ENCODE data around the gene EML1. TPM values are rescaled to one million over a fixed set of nuclear protein-coding genes. Genes with fewer than 3 reads are reported as not detected.

EML1 gene
- polyA plus RNA-seq, 2 donors = 3.1 to 4.4 TPM

- no peaks in the 10 kb centered on the region for H3K27me3 ChIP-seq (ENCODE audit: control insufficient read depth in 1 of 2, insufficient read depth in 2 of 2, low read length in 2 of 2)
- no peak overlapping the region for H3K27ac ChIP-seq (ENCODE audit: low read depth in 2 of 2, low read length in 1 of 2)
- H3K9me3 ChIP-seq (ENCODE audit: control insufficient read depth in 2 of 2, insufficient read depth in 1 of 2, low read depth in 1 of 2, low read length in 1 of 2) = no peaks in the 10 kb centered on the region
- H3K4me3 ChIP-seq (ENCODE audit: low read depth in 1 of 2, low read length in 2 of 2) = no peak overlapping the region
- WGBS, 2 donors = 78 to 80% methylated on average over 5 of the region's 5 CpGs
- no peaks in the 10 kb centered on the region for H3K36me3 ChIP-seq (ENCODE audit: control insufficient read depth in 2 of 2, insufficient read depth in 2 of 2, low read length in 1 of 2)
- H3K4me1 ChIP-seq (ENCODE audit: control insufficient read depth in 2 of 2, insufficient read depth in 2 of 2, low read length in 1 of 2) = peaks cover 0 to 3% of the 10 kb centered on the region in 2 donors
These were observed 7.6 kb downstream of the EML1 start for GRCh38 chr14:99800781-99801180.

DNA sequence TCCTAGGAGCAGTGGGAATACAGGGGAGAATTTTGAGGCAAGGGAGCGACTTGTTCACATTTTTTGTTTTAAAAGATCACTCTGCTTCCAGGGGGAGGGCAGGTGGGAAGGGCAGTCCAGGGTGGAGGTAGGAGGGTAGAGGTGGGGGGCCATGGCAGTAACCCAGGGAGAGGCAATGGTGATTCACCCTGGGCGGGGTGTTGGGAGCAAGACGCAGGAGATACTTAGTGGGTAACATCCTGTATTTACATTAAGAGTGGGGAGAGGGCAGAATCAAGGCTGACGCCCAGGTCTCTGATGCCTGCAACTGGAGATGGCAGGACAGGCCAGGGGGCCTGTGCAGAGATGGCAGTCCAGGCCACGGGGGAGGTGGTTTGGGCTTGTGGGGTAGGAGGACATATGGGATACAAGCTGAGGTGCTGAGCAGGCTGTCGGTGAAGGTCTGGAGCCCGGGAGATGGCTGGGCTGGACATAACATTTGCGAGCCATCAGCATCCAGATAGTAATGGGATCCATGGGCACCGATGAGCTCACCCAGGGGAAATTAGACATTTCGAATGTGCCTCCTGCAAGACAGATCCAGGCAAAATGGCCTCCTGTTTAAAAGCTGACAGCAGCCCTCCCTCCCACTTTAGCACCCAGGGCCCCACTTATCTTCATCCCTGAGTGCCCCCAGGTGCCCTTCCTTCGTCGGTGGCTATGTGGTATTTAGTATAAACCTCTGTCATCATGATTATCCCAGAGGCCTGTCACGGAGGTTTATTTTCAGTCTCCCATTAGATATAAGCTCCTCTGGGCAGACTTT is 9.3 kb downstream of the EML1 start:
- Histone ChIP-seq H3K4me3 (ENCODE audit: low read depth in 1 of 2, low read length in 2 of 2) (no peak overlapping the region), H3K4me1 (ENCODE audit: control insufficient read depth in 2 of 2, insufficient read depth in 2 of 2, low read length in 1 of 2) (peaks cover 0 to 6% of the 10 kb centered on the region in 2 donors), H3K27ac (ENCODE audit: low read depth in 2 of 2, low read length in 1 of 2) (no peak overlapping the region), H3K9me3 (ENCODE audit: control insufficient read depth in 2 of 2, insufficient read depth in 1 of 2, low read depth in 1 of 2, low read length in 1 of 2) (no peaks in the 10 kb centered on the region), H3K36me3 (ENCODE audit: control insufficient read depth in 2 of 2, insufficient read depth in 2 of 2, low read length in 1 of 2) (no peaks in the 10 kb centered on the region), H3K27me3 (ENCODE audit: control insufficient read depth in 1 of 2, insufficient read depth in 2 of 2, low read length in 2 of 2) (no peaks in the 10 kb centered on the region)
- 79 to 84% methylated on average over 13 of the region's 13 CpGs for WGBS, 2 donors

GRCh38 chr14:99803106-99803775 is 10.0 kb downstream of the EML1 start:
- Histone ChIP-seq H3K4me3 (ENCODE audit: low read depth in 1 of 2, low read length in 2 of 2) (no peak overlapping the region), H3K4me1 (ENCODE audit: control insufficient read depth in 2 of 2, insufficient read depth in 2 of 2, low read length in 1 of 2) (peaks cover 0 to 7% of the 10 kb centered on the region in 2 donors), H3K36me3 (ENCODE audit: control insufficient read depth in 2 of 2, insufficient read depth in 2 of 2, low read length in 1 of 2) (no peaks in the 10 kb centered on the region), H3K27me3 (ENCODE audit: control insufficient read depth in 1 of 2, insufficient read depth in 2 of 2, low read length in 2 of 2) (no peaks in the 10 kb centered on the region), H3K9me3 (ENCODE audit: control insufficient read depth in 2 of 2, insufficient read depth in 1 of 2, low read depth in 1 of 2, low read length in 1 of 2) (no peaks in the 10 kb centered on the region), H3K27ac (ENCODE audit: low read depth in 2 of 2, low read length in 1 of 2) (no peak overlapping the region)
- WGBS, 2 donors = 75 to 80% methylated on average over 14 of the region's 14 CpGs

DNA sequence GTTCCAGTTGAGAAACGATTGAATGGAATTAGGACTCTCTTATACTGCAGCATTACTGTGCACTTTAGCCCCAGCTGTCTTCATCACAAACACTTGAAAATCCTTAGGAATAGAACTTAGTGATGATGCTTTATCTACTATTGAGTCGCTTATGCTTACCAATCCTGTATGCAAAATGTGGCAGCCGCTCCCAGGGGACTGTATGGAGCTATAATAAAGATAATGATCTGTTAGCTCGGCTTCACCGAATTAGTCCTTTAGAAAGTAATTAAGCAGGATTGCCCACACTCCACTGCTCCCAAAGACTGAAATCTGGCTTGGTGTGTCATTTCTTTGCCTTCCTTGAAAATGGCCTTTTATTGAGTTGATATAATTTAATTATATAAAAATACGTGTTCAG is 10.6 kb downstream of the EML1 start:
- 81 to 85% methylated on average over 6 of the region's 6 CpGs for WGBS, 2 donors
- no peaks in the 10 kb centered on the region for H3K9me3 ChIP-seq (ENCODE audit: control insufficient read depth in 2 of 2, insufficient read depth in 1 of 2, low read depth in 1 of 2, low read length in 1 of 2)
- H3K27ac ChIP-seq (ENCODE audit: low read depth in 2 of 2, low read length in 1 of 2) = no peak overlapping the region
- no peaks in the 10 kb centered on the region for H3K36me3 ChIP-seq (ENCODE audit: control insufficient read depth in 2 of 2, insufficient read depth in 2 of 2, low read length in 1 of 2)
- no peaks in the 10 kb centered on the region for H3K27me3 ChIP-seq (ENCODE audit: control insufficient read depth in 1 of 2, insufficient read depth in 2 of 2, low read length in 2 of 2)
- no peak overlapping the region for H3K4me3 ChIP-seq (ENCODE audit: low read depth in 1 of 2, low read length in 2 of 2)
- peaks cover 0 to 7% of the 10 kb centered on the region in 2 donors for H3K4me1 ChIP-seq (ENCODE audit: control insufficient read depth in 2 of 2, insufficient read depth in 2 of 2, low read length in 1 of 2)

GRCh38 chr14:99805757-99806439 is 12.7 kb downstream of the EML1 start:
- Histone ChIP-seq H3K4me3 (ENCODE audit: low read depth in 1 of 2, low read length in 2 of 2) (no peak overlapping the region), H3K9me3 (ENCODE audit: control insufficient read depth in 2 of 2, insufficient read depth in 1 of 2, low read depth in 1 of 2, low read length in 1 of 2) (no peaks in the 10 kb centered on the region), H3K27me3 (ENCODE audit: control insufficient read depth in 1 of 2, insufficient read depth in 2 of 2, low read length in 2 of 2) (no peaks in the 10 kb centered on the region), H3K4me1 (ENCODE audit: control insufficient read depth in 2 of 2, insufficient read depth in 2 of 2, low read length in 1 of 2) (peaks cover 0 to 7% of the 10 kb centered on the region in 2 donors), H3K36me3 (ENCODE audit: control insufficient read depth in 2 of 2, insufficient read depth in 2 of 2, low read length in 1 of 2) (no peaks in the 10 kb centered on the region), H3K27ac (ENCODE audit: low read depth in 2 of 2, low read length in 1 of 2) (no peak overlapping the region)
- 83 to 89% methylated on average over 12 of the region's 12 CpGs for WGBS, 2 donors

GRCh38 chr14:99806836-99807235 is 13.6 kb downstream of the EML1 start:
- peaks cover 0 to 7% of the 10 kb centered on the region in 2 donors for H3K4me1 ChIP-seq (ENCODE audit: control insufficient read depth in 2 of 2, insufficient read depth in 2 of 2, low read length in 1 of 2)
- 35 to 47% methylated on average over 10 of the region's 10 CpGs for WGBS, 2 donors
- no peak overlapping the region for H3K27ac ChIP-seq (ENCODE audit: low read depth in 2 of 2, low read length in 1 of 2)
- H3K27me3 ChIP-seq (ENCODE audit: control insufficient read depth in 1 of 2, insufficient read depth in 2 of 2, low read length in 2 of 2) = no peaks in the 10 kb centered on the region
- no peaks in the 10 kb centered on the region for H3K36me3 ChIP-seq (ENCODE audit: control insufficient read depth in 2 of 2, insufficient read depth in 2 of 2, low read length in 1 of 2)
- no peaks in the 10 kb centered on the region for H3K9me3 ChIP-seq (ENCODE audit: control insufficient read depth in 2 of 2, insufficient read depth in 1 of 2, low read depth in 1 of 2, low read length in 1 of 2)
- no peak overlapping the region for H3K4me3 ChIP-seq (ENCODE audit: low read depth in 1 of 2, low read length in 2 of 2)

DNA sequence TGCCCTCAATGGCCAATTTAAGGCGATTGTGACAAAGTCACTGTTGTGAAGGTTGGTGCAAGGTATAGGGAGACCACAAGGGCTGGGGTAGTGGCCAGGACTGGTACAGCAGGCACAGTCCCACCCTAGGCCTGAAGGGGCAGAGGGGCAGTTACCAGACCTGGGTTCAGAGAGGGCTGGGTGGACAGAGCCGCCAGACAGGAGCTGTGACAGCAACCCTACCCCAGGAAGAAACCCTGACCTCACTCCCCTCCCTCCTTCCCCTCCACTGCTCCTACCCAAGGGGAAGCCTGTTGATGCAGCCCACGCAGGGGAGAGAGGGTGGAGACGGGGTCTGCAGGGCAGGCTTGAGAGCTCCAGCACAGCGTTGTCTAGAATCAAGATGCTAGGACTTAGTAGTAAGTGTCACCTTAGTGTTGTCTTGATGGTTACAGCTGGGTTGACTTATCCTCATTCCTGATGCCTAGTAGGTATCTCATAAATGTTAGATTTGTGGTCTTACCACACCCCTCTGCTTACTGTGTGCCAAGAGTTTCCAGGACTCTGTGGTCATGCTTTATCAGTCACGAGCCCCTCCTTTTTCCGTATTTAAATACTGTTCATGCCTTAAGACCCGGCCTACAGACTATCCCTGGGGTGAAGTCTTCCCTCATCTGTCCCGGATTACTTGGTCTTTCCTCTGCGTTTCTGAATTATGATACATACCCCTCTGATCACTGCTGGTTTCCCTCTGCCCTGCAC is 14.4 kb downstream of the EML1 start:
- H3K4me3 ChIP-seq (ENCODE audit: low read depth in 1 of 2, low read length in 2 of 2) = no peak overlapping the region
- H3K27me3 ChIP-seq (ENCODE audit: control insufficient read depth in 1 of 2, insufficient read depth in 2 of 2, low read length in 2 of 2) = no peaks in the 10 kb centered on the region
- H3K36me3 ChIP-seq (ENCODE audit: control insufficient read depth in 2 of 2, insufficient read depth in 2 of 2, low read length in 1 of 2) = no peaks in the 10 kb centered on the region
- H3K4me1 ChIP-seq (ENCODE audit: control insufficient read depth in 2 of 2, insufficient read depth in 2 of 2, low read length in 1 of 2) = peaks cover 0 to 7% of the 10 kb centered on the region in 2 donors
- 79 to 83% methylated on average over 10 of the region's 10 CpGs for WGBS, 2 donors
- no peak overlapping the region for H3K27ac ChIP-seq (ENCODE audit: low read depth in 2 of 2, low read length in 1 of 2)
- H3K9me3 ChIP-seq (ENCODE audit: control insufficient read depth in 2 of 2, insufficient read depth in 1 of 2, low read depth in 1 of 2, low read length in 1 of 2) = no peaks in the 10 kb centered on the region

DNA sequence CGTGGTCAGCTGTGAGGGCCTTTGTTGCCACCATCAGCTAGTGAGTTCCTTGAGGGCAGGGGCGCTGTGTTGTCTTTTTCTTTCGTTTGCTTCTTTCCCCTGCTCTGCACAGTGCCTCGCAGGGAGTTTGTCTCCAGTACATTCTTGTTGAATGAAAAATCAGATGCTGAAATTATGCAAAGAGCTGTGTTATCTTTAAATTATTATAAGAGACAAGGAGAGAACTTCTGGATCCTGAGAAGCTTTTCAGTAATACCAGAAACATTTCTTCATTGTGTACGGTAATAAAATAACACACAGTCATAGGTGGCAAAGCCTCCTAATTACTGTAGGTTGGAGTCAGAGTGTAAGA is 14.9 kb downstream of the EML1 start:
- H3K4me3 ChIP-seq (ENCODE audit: low read depth in 1 of 2, low read length in 2 of 2) = no peak overlapping the region
- peaks cover 0 to 7% of the 10 kb centered on the region in 2 donors for H3K4me1 ChIP-seq (ENCODE audit: control insufficient read depth in 2 of 2, insufficient read depth in 2 of 2, low read length in 1 of 2)
- 65 to 82% methylated on average over 5 of the region's 5 CpGs for WGBS, 2 donors
- H3K36me3 ChIP-seq (ENCODE audit: control insufficient read depth in 2 of 2, insufficient read depth in 2 of 2, low read length in 1 of 2) = no peaks in the 10 kb centered on the region
- no peaks in the 10 kb centered on the region for H3K9me3 ChIP-seq (ENCODE audit: control insufficient read depth in 2 of 2, insufficient read depth in 1 of 2, low read depth in 1 of 2, low read length in 1 of 2)
- no peaks in the 10 kb centered on the region for H3K27me3 ChIP-seq (ENCODE audit: control insufficient read depth in 1 of 2, insufficient read depth in 2 of 2, low read length in 2 of 2)
- H3K27ac ChIP-seq (ENCODE audit: low read depth in 2 of 2, low read length in 1 of 2) = no peak overlapping the region

GRCh38 chr14:99808515-99808914 is 15.3 kb downstream of the EML1 start:
- Histone ChIP-seq H3K36me3 (ENCODE audit: control insufficient read depth in 2 of 2, insufficient read depth in 2 of 2, low read length in 1 of 2) (no peaks in the 10 kb centered on the region), H3K9me3 (ENCODE audit: control insufficient read depth in 2 of 2, insufficient read depth in 1 of 2, low read depth in 1 of 2, low read length in 1 of 2) (no peaks in the 10 kb centered on the region), H3K27ac (ENCODE audit: low read depth in 2 of 2, low read length in 1 of 2) (no peak overlapping the region), H3K4me3 (ENCODE audit: low read depth in 1 of 2, low read length in 2 of 2) (no peak overlapping the region), H3K27me3 (ENCODE audit: control insufficient read depth in 1 of 2, insufficient read depth in 2 of 2, low read length in 2 of 2) (no peaks in the 10 kb centered on the region), H3K4me1 (ENCODE audit: control insufficient read depth in 2 of 2, insufficient read depth in 2 of 2, low read length in 1 of 2) (peaks cover 0 to 7% of the 10 kb centered on the region in 2 donors)
- WGBS, 2 donors = 61 to 76% methylated on average over 3 of the region's 3 CpGs
